ENCODE data around the gene INKA2.
"Not testable (repeated sequence)": the region's sequence is repeated elsewhere in the genome, so short reads cannot be mapped to it uniquely, and the experiment has no call there.

The INKA2 gene

GRCh38 chr1:111749628-111750027 lies 10.4 kb upstream of the INKA2 start:
- DNase-seq (ENCODE audit: low spot score): no peak

- DNase-seq (ENCODE audit: low spot score): no peak
Observed at GRCh38 chr1:111747947-111748346, 8.8 kb upstream of the INKA2 start.

GRCh38 chr1:111747282-111747734 lies 8.1 kb upstream of the INKA2 start:
- no peak for DNase-seq (ENCODE audit: low spot score)

- no peak for DNase-seq (ENCODE audit: low spot score)
Observed at GRCh38 chr1:111746614-111746999, 7.4 kb upstream of the INKA2 start.

GRCh38 chr1:111745675-111746613 lies 6.7 kb upstream of the INKA2 start:
- no peak for DNase-seq (ENCODE audit: low spot score)

GRCh38 chr1:111743679-111744101 lies 4.5 kb upstream of the INKA2 start:
- no peak for DNase-seq (ENCODE audit: low spot score)

GRCh38 chr1:111742938-111743549 lies 3.8 kb upstream of the INKA2 start:
- DNase-seq (ENCODE audit: low spot score): no peak

- DNase-seq (ENCODE audit: low spot score): not testable (repeated sequence)
Observed at GRCh38 chr1:111742292-111742691, 3.1 kb upstream of the INKA2 start.

- peak; percentile 58 for DNase-seq (ENCODE audit: low spot score)
Observed at GRCh38 chr1:111739925-111740765, 950 bp upstream of the INKA2 start.

GRCh38 chr1:111738436-111739193 lies 580 bp downstream of the INKA2 start:
- peak; percentile 80 for DNase-seq (ENCODE audit: low spot score)

GRCh38 chr1:111738133-111738435 lies 1.1 kb downstream of the INKA2 start:
- DNase-seq (ENCODE audit: low spot score): no peak

- DNase-seq (ENCODE audit: low spot score): peak; percentile 78
Observed at GRCh38 chr1:111737216-111738132, 1.7 kb downstream of the INKA2 start.

GRCh38 chr1:111736548-111737215 lies 2.5 kb downstream of the INKA2 start:
- peak; percentile 84 for DNase-seq (ENCODE audit: low spot score)

GRCh38 chr1:111735858-111736544 lies 3.2 kb downstream of the INKA2 start:
- DNase-seq (ENCODE audit: low spot score): no peak

- DNase-seq (ENCODE audit: low spot score): no peak
Observed at GRCh38 chr1:111735321-111735720, 3.9 kb downstream of the INKA2 start.

GRCh38 chr1:111734856-111735255 lies 4.3 kb downstream of the INKA2 start:
- no peak for DNase-seq (ENCODE audit: low spot score)

- no peak for DNase-seq (ENCODE audit: low spot score)
Observed at GRCh38 chr1:111734426-111734825, 4.8 kb downstream of the INKA2 start.

GRCh38 chr1:111733992-111734341 lies 5.2 kb downstream of the INKA2 start:
- DNase-seq (ENCODE audit: low spot score): no peak

GRCh38 chr1:111733183-111733991 lies 5.8 kb downstream of the INKA2 start:
- peak; percentile 37 for DNase-seq (ENCODE audit: low spot score)
